A673 (cell line): ENCODE results near the gene KRTAP21-1.

ENCODE experiments used
- CTCF ChIP-seq: fragments of 300-800, 200-600 bp; sonication (generic); conservative IDR thresholded peaks from 2 replicates; pipeline ENCODE4 v1.5.1; 2017; ENCODE audit warnings: low read depth, mild to moderate bottlenecking, antibody characterized with exemption, low read length, moderate library complexity, mixed read lengths
- EZH2 ChIP-seq: fragments of 200-600 bp; sonication (generic); IDR thresholded peaks from 2 replicates; pipeline ENCODE4 v1.6.1; 2017; ENCODE audit warnings: borderline replicate concordance, low read depth, mild to moderate bottlenecking, mixed read lengths, antibody characterized with exemption, low read length; ENCODE audit not compliant: poor library complexity, severe bottlenecking

- TF ChIP-seq CTCF = no peak
- no peak for TF ChIP-seq EZH2
Measured at GRCh38 chr21:30740462-30740861, 14.8 kb downstream of the KRTAP21-1 start.
